ENCODE data around the gene COL24A1.

- no peak for TF ChIP-seq EZH2 (IDR thresholded peaks at IDR 0.05; ENCODE audit: insufficient read depth, poor library complexity, severe bottlenecking)
- TF ChIP-seq EZH2phosphoT487 (IDR thresholded peaks at IDR 0.05; ENCODE audit: insufficient read depth, low read depth) = no peak
These were observed 165.3 kb downstream of the COL24A1 start for GRCh38 chr1:85991261-85991660.
